Liver (tissue), 2 donors: ENCODE results near the gene SEC31A.

Experiments
- REST ChIP-seq: IDR thresholded peaks from 2 replicates; pipeline ENCODE4 v1.6.1; 2016; ENCODE audit warnings: antibody characterized with exemption, mild to moderate bottlenecking
- TF ChIP-seq, protein P1 (sequence below): fragments of 150-350 bp; IDR thresholded peaks from 2 replicates; pipeline ENCODE4 v1.5.1; 2017; ENCODE audit warnings: improper control_type of control experiment, low read depth, low read length; ENCODE audit not compliant: missing input control
- donor health status: healthy.

GRCh38 chr4:82818664-82819662 lies 72.0 kb downstream of the SEC31A start:
- TF ChIP-seq REST = no peak
- TF ChIP-seq, protein P1, sequence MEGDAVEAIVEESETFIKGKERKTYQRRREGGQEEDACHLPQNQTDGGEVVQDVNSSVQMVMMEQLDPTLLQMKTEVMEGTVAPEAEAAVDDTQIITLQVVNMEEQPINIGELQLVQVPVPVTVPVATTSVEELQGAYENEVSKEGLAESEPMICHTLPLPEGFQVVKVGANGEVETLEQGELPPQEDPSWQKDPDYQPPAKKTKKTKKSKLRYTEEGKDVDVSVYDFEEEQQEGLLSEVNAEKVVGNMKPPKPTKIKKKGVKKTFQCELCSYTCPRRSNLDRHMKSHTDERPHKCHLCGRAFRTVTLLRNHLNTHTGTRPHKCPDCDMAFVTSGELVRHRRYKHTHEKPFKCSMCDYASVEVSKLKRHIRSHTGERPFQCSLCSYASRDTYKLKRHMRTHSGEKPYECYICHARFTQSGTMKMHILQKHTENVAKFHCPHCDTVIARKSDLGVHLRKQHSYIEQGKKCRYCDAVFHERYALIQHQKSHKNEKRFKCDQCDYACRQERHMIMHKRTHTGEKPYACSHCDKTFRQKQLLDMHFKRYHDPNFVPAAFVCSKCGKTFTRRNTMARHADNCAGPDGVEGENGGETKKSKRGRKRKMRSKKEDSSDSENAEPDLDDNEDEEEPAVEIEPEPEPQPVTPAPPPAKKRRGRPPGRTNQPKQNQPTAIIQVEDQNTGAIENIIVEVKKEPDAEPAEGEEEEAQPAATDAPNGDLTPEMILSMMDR = no peak
